ENCODE results near the gene IFNAR1. TPM values are rescaled to one million over a fixed set of nuclear protein-coding genes. Genes with fewer than 3 reads are reported as not detected.

The IFNAR1 gene
- polyA plus RNA-seq, 2 of the 4 experiments (the other 2 are of a cell fraction) = 14.1 to 14.2 TPM

DNA sequence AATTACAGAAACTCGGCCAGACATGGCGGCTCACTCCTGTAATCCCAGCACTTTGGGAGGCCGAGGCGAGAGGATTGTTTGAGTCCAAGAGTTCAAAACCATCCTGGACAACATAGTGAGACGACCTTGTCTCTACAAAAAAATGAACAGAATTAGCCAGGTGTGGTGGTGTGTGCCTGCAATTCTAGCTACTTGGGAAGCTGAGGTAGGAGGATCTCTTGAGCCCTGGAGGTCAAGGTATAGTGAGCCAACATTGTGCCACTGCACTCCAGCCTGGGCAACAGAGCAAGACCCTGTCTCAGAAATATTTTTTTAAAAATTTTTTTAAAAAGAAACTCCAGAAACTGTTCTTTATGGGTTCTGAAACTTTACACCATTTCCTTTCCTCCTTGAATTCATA lies 40.1 kb downstream of the IFNAR1 start:
- no peak for FAIRE-seq
- WGBS (ENCODE audit: missing lambda C conversion rate) = 78% methylated on average over 5 of the region's 5 CpGs
- H3K4me3 ChIP-seq = no peak overlapping the region

DNA sequence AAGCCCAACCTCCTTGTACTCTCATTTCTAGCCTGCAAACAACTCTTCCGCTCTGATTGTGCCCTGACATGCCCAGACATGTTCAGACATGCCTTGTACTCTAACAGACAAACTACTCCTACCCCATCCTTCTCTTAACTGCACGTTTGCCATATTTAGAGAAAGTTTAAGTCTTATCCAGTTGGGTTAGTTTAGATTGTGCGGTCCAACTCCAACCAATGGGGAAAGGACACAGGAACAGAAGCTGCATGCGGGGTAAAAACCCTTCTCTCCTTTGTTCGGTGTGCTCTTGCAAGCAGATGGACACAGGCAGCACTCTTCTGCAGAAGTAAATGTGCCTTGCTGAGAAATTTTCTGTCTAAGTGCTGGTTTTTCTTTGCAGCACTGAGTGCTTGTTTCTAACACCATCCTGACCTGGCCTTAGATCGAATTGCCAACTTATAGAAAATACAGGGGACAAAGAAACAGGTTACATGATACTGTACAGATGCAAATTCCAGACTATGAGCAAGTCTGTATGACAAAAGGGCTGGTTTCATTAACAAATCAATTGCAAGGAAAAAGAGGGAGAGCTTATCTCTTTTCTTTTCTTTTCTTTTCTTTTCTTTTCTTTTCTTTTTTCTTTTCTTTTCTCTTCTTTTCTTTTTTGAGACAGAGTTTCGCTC lies 42.7 kb downstream of the IFNAR1 start:
- WGBS (ENCODE audit: missing lambda C conversion rate) = 71% methylated on average over 7 of the region's 7 CpGs
- Histone ChIP-seq H3K4me1 (no peaks in the 10 kb centered on the region), H3K9me3 (peaks cover 14% of the 10 kb centered on the region), H3K4me3 (no peak overlapping the region), H3K4me2 (no peak overlapping the region), H3K27ac (peak overlapping the region in 1 of 2 experiments; percentile 17; a peak in 1 of 6 replicates)
- no peak for FAIRE-seq
- ChIA-PET CTCF (interaction anchor here (0.7 to 2.0 kb wide), 5 partner anchors 57 to 170 kb away, joined by 3 to 6 read pairs (median 5); no protein-coding TSS in a partner anchor), POLR2A (no interaction called here)
- DNase-seq (ENCODE audit: low read depth in 1 of 2, low spot score in 1 of 2) = no peak
- TF ChIP-seq ZSCAN20 (CRISPR knock-in tag; IDR thresholded peaks at IDR 0.05) (no peak), TP53 (CRISPR knock-in tag; IDR thresholded peaks at IDR 0.05) (peak; percentile 85)
- ATAC-seq = no peak

More for the DNA sequence above, 40.1 kb downstream of the IFNAR1 start:
- CTCF ChIA-PET = interaction anchor here (1.2 kb wide), 1 partner anchor 34 kb away, joined by 3 read pairs; no protein-coding TSS in a partner anchor
- Histone ChIP-seq H3K9me3 (peaks cover 14% of the 10 kb centered on the region), H3K27ac (no peak overlapping the region), H3K4me1 (peaks cover 13% of the 10 kb centered on the region), H3K4me2 (no peak overlapping the region)
- no peak for TF ChIP-seq HOXA7 (CRISPR knock-in tag; IDR thresholded peaks at IDR 0.05)
- TF ChIP-seq BHLHE40 (IDR thresholded peaks at IDR 0.05; ENCODE audit: low read depth, low read length) = no peak
- TF ChIP-seq EP300 (IDR thresholded peaks at IDR 0.05) = no peak
- no peak for TF ChIP-seq RNF2 (IDR thresholded peaks at IDR 0.05; ENCODE audit: borderline replicate concordance, low read depth)
- TF ChIP-seq HDAC2 (IDR thresholded peaks at IDR 0.05) = no peak
- TF ChIP-seq, protein P1, sequence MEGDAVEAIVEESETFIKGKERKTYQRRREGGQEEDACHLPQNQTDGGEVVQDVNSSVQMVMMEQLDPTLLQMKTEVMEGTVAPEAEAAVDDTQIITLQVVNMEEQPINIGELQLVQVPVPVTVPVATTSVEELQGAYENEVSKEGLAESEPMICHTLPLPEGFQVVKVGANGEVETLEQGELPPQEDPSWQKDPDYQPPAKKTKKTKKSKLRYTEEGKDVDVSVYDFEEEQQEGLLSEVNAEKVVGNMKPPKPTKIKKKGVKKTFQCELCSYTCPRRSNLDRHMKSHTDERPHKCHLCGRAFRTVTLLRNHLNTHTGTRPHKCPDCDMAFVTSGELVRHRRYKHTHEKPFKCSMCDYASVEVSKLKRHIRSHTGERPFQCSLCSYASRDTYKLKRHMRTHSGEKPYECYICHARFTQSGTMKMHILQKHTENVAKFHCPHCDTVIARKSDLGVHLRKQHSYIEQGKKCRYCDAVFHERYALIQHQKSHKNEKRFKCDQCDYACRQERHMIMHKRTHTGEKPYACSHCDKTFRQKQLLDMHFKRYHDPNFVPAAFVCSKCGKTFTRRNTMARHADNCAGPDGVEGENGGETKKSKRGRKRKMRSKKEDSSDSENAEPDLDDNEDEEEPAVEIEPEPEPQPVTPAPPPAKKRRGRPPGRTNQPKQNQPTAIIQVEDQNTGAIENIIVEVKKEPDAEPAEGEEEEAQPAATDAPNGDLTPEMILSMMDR (IDR thresholded peaks at IDR 0.05) = no peak
- TF ChIP-seq, protein P2, sequence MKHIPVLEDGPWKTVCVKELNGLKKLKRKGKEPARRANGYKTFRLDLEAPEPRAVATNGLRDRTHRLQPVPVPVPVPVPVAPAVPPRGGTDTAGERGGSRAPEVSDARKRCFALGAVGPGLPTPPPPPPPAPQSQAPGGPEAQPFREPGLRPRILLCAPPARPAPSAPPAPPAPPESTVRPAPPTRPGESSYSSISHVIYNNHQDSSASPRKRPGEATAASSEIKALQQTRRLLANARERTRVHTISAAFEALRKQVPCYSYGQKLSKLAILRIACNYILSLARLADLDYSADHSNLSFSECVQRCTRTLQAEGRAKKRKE (CRISPR knock-in tag; IDR thresholded peaks at IDR 0.05; ENCODE audit: low read depth) = no peak
- TF ChIP-seq MYC (IDR thresholded peaks at IDR 0.05; ENCODE audit: borderline replicate concordance, low read length) = no peak
- no peak for TF ChIP-seq RAD21 (conservative IDR thresholded peaks at IDR 0.05 in 1 of 2, IDR thresholded peaks at IDR 0.05 in 1 of 2)
- ATAC-seq (no peak), DNase-seq (ENCODE audit: low read depth in 1 of 2, low spot score in 1 of 2) (no peak)
- POLR2A ChIA-PET = no interaction called here

DNA sequence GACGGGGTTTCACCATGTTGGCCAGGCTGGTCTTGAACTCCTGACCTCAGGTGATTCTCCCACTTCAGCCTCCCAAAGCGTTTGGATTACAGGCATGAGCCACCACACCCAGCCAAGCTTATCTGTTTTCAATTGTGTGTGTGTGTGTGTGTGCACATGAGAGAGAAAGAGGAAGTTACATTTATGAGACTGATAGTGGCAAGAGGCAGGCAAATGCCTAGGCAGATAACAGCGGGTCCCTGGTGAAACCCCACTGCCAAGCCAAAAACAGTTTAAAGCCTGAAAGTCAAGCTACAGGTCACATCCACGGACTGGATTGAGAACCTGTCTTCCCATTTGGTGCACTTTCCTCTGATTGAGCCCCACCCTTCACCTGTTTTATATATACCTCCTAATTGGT lies 43.4 kb downstream of the IFNAR1 start:
- ChIA-PET POLR2A (no interaction called here), CTCF (interaction anchor here (0.7 to 2.8 kb wide), 7 partner anchors 7 to 171 kb away, joined by 3 to 15 read pairs (median 5); no protein-coding TSS in a partner anchor)
- TF ChIP-seq TP53 (CRISPR knock-in tag; IDR thresholded peaks at IDR 0.05) (no peak), RFX5 (IDR thresholded peaks at IDR 0.05) (no peak), EHF (CRISPR knock-in tag; IDR thresholded peaks at IDR 0.05) (no peak), RAD21 (conservative IDR thresholded peaks at IDR 0.05 in 1 of 2, IDR thresholded peaks at IDR 0.05 in 1 of 2) (no peak), NFE2L2 (conservative IDR thresholded peaks at IDR 0.05; ENCODE audit: low read length) (no peak), ZSCAN20 (CRISPR knock-in tag; IDR thresholded peaks at IDR 0.05) (no peak), GATA3 (IDR thresholded peaks at IDR 0.05; ENCODE audit: borderline replicate concordance) (no peak), POLR2AphosphoS2 (conservative IDR thresholded peaks at IDR 0.05; ENCODE audit: low read length) (no peak), KDM1A (IDR thresholded peaks at IDR 0.05; ENCODE audit: low read depth) (no peak), TFCP2L1 (CRISPR knock-in tag; IDR thresholded peaks at IDR 0.05) (no peak), CHD2 (IDR thresholded peaks at IDR 0.05; ENCODE audit: low read length, partially characterized antibody) (no peak), RARB (CRISPR knock-in tag; IDR thresholded peaks at IDR 0.05) (no peak), BHLHE40 (IDR thresholded peaks at IDR 0.05; ENCODE audit: low read depth, low read length) (no peak)
- TF ChIP-seq, protein P3, sequence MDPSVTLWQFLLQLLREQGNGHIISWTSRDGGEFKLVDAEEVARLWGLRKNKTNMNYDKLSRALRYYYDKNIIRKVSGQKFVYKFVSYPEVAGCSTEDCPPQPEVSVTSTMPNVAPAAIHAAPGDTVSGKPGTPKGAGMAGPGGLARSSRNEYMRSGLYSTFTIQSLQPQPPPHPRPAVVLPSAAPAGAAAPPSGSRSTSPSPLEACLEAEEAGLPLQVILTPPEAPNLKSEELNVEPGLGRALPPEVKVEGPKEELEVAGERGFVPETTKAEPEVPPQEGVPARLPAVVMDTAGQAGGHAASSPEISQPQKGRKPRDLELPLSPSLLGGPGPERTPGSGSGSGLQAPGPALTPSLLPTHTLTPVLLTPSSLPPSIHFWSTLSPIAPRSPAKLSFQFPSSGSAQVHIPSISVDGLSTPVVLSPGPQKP (IDR thresholded peaks at IDR 0.05; ENCODE audit: low read depth, low read length) = no peak
- TF ChIP-seq, protein P4, sequence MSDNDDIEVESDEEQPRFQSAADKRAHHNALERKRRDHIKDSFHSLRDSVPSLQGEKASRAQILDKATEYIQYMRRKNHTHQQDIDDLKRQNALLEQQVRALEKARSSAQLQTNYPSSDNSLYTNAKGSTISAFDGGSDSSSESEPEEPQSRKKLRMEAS (IDR thresholded peaks at IDR 0.05) = no peak
- TF ChIP-seq, protein P5, sequence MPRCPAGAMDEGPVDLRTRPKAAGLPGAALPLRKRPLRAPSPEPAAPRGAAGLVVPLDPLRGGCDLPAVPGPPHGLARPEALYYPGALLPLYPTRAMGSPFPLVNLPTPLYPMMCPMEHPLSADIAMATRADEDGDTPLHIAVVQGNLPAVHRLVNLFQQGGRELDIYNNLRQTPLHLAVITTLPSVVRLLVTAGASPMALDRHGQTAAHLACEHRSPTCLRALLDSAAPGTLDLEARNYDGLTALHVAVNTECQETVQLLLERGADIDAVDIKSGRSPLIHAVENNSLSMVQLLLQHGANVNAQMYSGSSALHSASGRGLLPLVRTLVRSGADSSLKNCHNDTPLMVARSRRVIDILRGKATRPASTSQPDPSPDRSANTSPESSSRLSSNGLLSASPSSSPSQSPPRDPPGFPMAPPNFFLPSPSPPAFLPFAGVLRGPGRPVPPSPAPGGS (IDR thresholded peaks at IDR 0.05) = no peak
- TF ChIP-seq, protein P1 (IDR thresholded peaks at IDR 0.05) = no peak
- WGBS (ENCODE audit: missing lambda C conversion rate) = 76% methylated on average over 3 of the region's 4 CpGs
- DNase-seq (ENCODE audit: low read depth in 1 of 2, low spot score in 1 of 2) (no peak), FAIRE-seq (no peak), ATAC-seq (no peak)
- Histone ChIP-seq H3K4me3 (no peak overlapping the region), H3K4me1 (no peaks in the 10 kb centered on the region), H3K9me3 (peaks cover 14% of the 10 kb centered on the region), H3K27ac (no peak overlapping the region), H3K4me2 (no peak overlapping the region)
